WTC11 (cell line): ENCODE data around the gene PIK3CG. TPM values are rescaled to one million over a fixed set of nuclear protein-coding genes. Genes with fewer than 3 reads are reported as not detected.

ENCODE experiments used
- ATAC-seq: fragments of 200-7000 bp; cut with Tn5 transposase; 2 replicates; pipeline ENCODE4 v1.10.0; 2021; ENCODE audit warnings: mild to moderate bottlenecking, moderate library complexity
- CTCF ChIA-PET: fragments of 300-600 bp; sonication (Branson Sonifier 250); formaldehyde crosslinking; loops from one replicate; lab custom pipeline; 2021; ENCODE audit warnings: antibody characterized with exemption; lab: Charles Lee
- POLR2A ChIA-PET: fragments of 350-600 bp; sonication (Branson Sonifier 250); formaldehyde crosslinking; loops from one replicate; lab custom pipeline; 2021; ENCODE audit warnings: antibody characterized with exemption; lab: Charles Lee
- DNase-seq: peaks from one replicate; pipeline ENCODE4 v3.0.0; 2021; ENCODE audit warnings: low spot score
- H3K27ac Mint-ChIP-seq: 2 replicates; pipeline ENCODE4 v1.8.0; 2021; ENCODE audit warnings: mixed read lengths
- H3K27me3 Mint-ChIP-seq: 2 replicates; pipeline ENCODE4 v1.8.0; 2021; ENCODE audit warnings: low read depth, mild to moderate bottlenecking, moderate library complexity, mixed read lengths
- H3K36me3 Mint-ChIP-seq: 2 replicates; pipeline ENCODE4 v1.8.0; 2021; ENCODE audit warnings: mixed read lengths
- H3K4me1 Mint-ChIP-seq: 2 replicates; pipeline ENCODE4 v1.8.0; 2022; ENCODE audit warnings: mixed read lengths
- H3K4me3 Mint-ChIP-seq: 2 replicates; pipeline ENCODE4 v1.8.0; 2021; ENCODE audit warnings: mild to moderate bottlenecking, moderate library complexity, mixed read lengths
- H3K9me3 Mint-ChIP-seq: 2 replicates; pipeline ENCODE4 v1.8.0; 2021; ENCODE audit warnings: mixed read lengths
- ATF2 ChIP-seq: sonication (generic); formaldehyde crosslinking; IDR thresholded peaks from 2 replicates; pipeline ENCODE4 v1.8.1; 2022; ENCODE audit warnings: low read depth, missing genetic modification reagents, borderline replicate concordance
- ATF6 ChIP-seq: sonication (generic); formaldehyde crosslinking; IDR thresholded peaks from 2 replicates; pipeline ENCODE4 v1.8.1; 2023; ENCODE audit warnings: mild to moderate bottlenecking, missing genetic modification reagents
- CDX4 ChIP-seq: fragments of 250-450 bp; sonication (Bioruptor Pico); IDR thresholded peaks from 2 replicates; pipeline ENCODE4 v1.9.0; 2021; ENCODE audit warnings: moderate library complexity, mild to moderate bottlenecking, inconsistent platforms, borderline replicate concordance
- CREM ChIP-seq: sonication (generic); formaldehyde crosslinking; IDR thresholded peaks from 2 replicates; pipeline ENCODE4 v1.8.1; 2022; ENCODE audit warnings: mild to moderate bottlenecking, missing genetic modification reagents, moderate library complexity
- CTCF ChIP-seq: fragments of 200-600 bp; IDR thresholded peaks from 2 replicates; pipeline ENCODE4 v1.8.0; 2022; ENCODE audit warnings: antibody characterized with exemption
- ETV6 ChIP-seq: sonication (generic); formaldehyde crosslinking; IDR thresholded peaks from 2 replicates; pipeline ENCODE4 v1.8.1; 2022; ENCODE audit warnings: mild to moderate bottlenecking, missing genetic modification reagents
- FOXK1 ChIP-seq: sonication (generic); formaldehyde crosslinking; IDR thresholded peaks from 2 replicates; pipeline ENCODE4 v1.8.0; 2022; ENCODE audit warnings: mild to moderate bottlenecking, moderate library complexity, missing genetic modification reagents
- GABPB1 ChIP-seq: sonication (generic); formaldehyde crosslinking; IDR thresholded peaks from 2 replicates; pipeline ENCODE4 v1.8.1; 2023; ENCODE audit warnings: mild to moderate bottlenecking, missing genetic modification reagents
- TCF7 ChIP-seq: sonication (generic); formaldehyde crosslinking; IDR thresholded peaks from 2 replicates; pipeline ENCODE4 v1.8.0; 2022; ENCODE audit warnings: mild to moderate bottlenecking, low read depth, missing genetic modification reagents, moderate library complexity
- ZNF138 ChIP-seq: sonication (generic); formaldehyde crosslinking; conservative IDR thresholded peaks from 2 replicates; pipeline ENCODE4 v1.8.1; 2022; ENCODE audit warnings: mild to moderate bottlenecking, moderate library complexity, missing genetic modification reagents
- ZNF396 ChIP-seq: fragments of 250-450 bp; sonication (Bioruptor Pico); IDR thresholded peaks from 2 replicates; pipeline ENCODE4 v1.8.0; 2021; ENCODE audit warnings: mild to moderate bottlenecking, moderate library complexity, borderline replicate concordance
- ZNF671 ChIP-seq: fragments of 250-450 bp; sonication (Bioruptor Pico); IDR thresholded peaks from 2 replicates; pipeline ENCODE4 v1.8.0; 2021; ENCODE audit warnings: mild to moderate bottlenecking
- total RNA-seq: library from RNA; stranded (reverse); gene quantifications from 3 replicates; pipeline ENCODE4 v1.2.3, GENCODE V29; 2021
- TF ChIP-seq, protein P1 (sequence below): sonication (generic); formaldehyde crosslinking; IDR thresholded peaks from 2 replicates; pipeline ENCODE4 v1.8.0; 2022; ENCODE audit warnings: mild to moderate bottlenecking, missing genetic modification reagents
- TF ChIP-seq, protein P2 (sequence below): sonication (generic); formaldehyde crosslinking; IDR thresholded peaks from 2 replicates; pipeline ENCODE4 v1.8.0; 2023; ENCODE audit warnings: missing genetic modification reagents, mild to moderate bottlenecking, borderline replicate concordance
- TF ChIP-seq, protein P3 (sequence below): fragments of 250-450 bp; sonication (Bioruptor Pico); IDR thresholded peaks from 2 replicates; pipeline ENCODE4 v1.9.0; 2021; ENCODE audit warnings: mild to moderate bottlenecking, borderline replicate concordance
- TF ChIP-seq, protein P4 (sequence below): sonication (generic); formaldehyde crosslinking; IDR thresholded peaks from 2 replicates; pipeline ENCODE4 v1.8.1; 2023; ENCODE audit warnings: mild to moderate bottlenecking, moderate library complexity, missing genetic modification reagents

The PIK3CG gene
- total RNA-seq, 1 experiment from 2014 or later, result 0.07 TPM

DNA sequence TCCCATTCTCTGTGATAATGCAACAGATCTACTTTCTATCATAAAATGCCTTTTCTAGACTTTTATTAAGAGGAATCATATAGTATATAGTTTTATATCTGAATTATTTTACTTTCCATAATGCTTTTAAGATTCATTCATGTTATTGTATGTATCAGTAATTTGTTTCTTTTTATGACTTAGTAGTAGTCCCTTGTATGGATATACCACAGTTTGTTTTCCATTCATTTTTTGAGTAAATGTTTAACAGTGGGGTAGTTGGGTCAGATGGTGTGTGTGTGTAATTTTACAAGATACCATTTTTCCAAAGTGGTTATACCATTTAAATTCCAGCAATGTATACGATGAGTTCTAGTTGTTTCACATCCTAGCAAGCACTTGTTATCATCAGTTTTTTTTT, 10.4 kb downstream of the PIK3CG start:
- peaks cover 6% of the 10 kb centered on the region; the same call in 1 of the 2 replicates for H3K4me1 Mint-ChIP-seq
- H3K27ac Mint-ChIP-seq, result no peak overlapping the region
- no peaks in the 10 kb centered on the region for H3K27me3 Mint-ChIP-seq
- POLR2A ChIA-PET, result no interaction called here
- ATAC-seq (no peak), DNase-seq (no peak)
- H3K9me3 Mint-ChIP-seq, result peaks cover 6% of the 10 kb centered on the region
- H3K36me3 Mint-ChIP-seq, result peaks cover 3% of the 10 kb centered on the region; the same call in 1 of the 2 replicates
- TF ChIP-seq ZNF671 (CRISPR knock-in tag) (no peak), CREM (CRISPR knock-in tag) (no peak), ZNF396 (CRISPR knock-in tag) (no peak), TCF7 (no peak), ETV6 (CRISPR knock-in tag) (no peak), FOXK1 (no peak), CTCF (no peak)
- TF ChIP-seq, protein P1, sequence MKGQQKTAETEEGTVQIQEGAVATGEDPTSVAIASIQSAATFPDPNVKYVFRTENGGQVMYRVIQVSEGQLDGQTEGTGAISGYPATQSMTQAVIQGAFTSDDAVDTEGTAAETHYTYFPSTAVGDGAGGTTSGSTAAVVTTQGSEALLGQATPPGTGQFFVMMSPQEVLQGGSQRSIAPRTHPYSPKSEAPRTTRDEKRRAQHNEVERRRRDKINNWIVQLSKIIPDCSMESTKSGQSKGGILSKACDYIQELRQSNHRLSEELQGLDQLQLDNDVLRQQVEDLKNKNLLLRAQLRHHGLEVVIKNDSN (CRISPR knock-in tag), result no peak
- TF ChIP-seq, protein P2, sequence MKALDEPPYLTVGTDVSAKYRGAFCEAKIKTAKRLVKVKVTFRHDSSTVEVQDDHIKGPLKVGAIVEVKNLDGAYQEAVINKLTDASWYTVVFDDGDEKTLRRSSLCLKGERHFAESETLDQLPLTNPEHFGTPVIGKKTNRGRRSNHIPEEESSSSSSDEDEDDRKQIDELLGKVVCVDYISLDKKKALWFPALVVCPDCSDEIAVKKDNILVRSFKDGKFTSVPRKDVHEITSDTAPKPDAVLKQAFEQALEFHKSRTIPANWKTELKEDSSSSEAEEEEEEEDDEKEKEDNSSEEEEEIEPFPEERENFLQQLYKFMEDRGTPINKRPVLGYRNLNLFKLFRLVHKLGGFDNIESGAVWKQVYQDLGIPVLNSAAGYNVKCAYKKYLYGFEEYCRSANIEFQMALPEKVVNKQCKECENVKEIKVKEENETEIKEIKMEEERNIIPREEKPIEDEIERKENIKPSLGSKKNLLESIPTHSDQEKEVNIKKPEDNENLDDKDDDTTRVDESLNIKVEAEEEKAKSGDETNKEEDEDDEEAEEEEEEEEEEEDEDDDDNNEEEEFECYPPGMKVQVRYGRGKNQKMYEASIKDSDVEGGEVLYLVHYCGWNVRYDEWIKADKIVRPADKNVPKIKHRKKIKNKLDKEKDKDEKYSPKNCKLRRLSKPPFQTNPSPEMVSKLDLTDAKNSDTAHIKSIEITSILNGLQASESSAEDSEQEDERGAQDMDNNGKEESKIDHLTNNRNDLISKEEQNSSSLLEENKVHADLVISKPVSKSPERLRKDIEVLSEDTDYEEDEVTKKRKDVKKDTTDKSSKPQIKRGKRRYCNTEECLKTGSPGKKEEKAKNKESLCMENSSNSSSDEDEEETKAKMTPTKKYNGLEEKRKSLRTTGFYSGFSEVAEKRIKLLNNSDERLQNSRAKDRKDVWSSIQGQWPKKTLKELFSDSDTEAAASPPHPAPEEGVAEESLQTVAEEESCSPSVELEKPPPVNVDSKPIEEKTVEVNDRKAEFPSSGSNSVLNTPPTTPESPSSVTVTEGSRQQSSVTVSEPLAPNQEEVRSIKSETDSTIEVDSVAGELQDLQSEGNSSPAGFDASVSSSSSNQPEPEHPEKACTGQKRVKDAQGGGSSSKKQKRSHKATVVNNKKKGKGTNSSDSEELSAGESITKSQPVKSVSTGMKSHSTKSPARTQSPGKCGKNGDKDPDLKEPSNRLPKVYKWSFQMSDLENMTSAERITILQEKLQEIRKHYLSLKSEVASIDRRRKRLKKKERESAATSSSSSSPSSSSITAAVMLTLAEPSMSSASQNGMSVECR, result no peak
- H3K4me3 Mint-ChIP-seq, result no peak overlapping the region
- CTCF ChIA-PET, result no interaction called here

- CTCF ChIA-PET, result no interaction called here
- H3K9me3 Mint-ChIP-seq, result peaks cover 6% of the 10 kb centered on the region
- H3K27ac Mint-ChIP-seq, result no peak overlapping the region
- no peaks in the 10 kb centered on the region; the same call in 1 of the 2 replicates for H3K27me3 Mint-ChIP-seq
- peaks cover 4% of the 10 kb centered on the region; the same call in 1 of the 2 replicates for H3K36me3 Mint-ChIP-seq
- DNase-seq (no peak), ATAC-seq (no peak)
- POLR2A ChIA-PET, result no interaction called here
- peaks cover 6% of the 10 kb centered on the region; the same call in 1 of the 2 replicates for H3K4me1 Mint-ChIP-seq
- no peak overlapping the region for H3K4me3 Mint-ChIP-seq
- TF ChIP-seq GABPB1 (CRISPR knock-in tag) (no peak), ATF6 (CRISPR knock-in tag) (no peak), ZNF138 (CRISPR knock-in tag) (no peak), CDX4 (CRISPR knock-in tag) (no peak), ATF2 (no peak)
- TF ChIP-seq, protein P3, sequence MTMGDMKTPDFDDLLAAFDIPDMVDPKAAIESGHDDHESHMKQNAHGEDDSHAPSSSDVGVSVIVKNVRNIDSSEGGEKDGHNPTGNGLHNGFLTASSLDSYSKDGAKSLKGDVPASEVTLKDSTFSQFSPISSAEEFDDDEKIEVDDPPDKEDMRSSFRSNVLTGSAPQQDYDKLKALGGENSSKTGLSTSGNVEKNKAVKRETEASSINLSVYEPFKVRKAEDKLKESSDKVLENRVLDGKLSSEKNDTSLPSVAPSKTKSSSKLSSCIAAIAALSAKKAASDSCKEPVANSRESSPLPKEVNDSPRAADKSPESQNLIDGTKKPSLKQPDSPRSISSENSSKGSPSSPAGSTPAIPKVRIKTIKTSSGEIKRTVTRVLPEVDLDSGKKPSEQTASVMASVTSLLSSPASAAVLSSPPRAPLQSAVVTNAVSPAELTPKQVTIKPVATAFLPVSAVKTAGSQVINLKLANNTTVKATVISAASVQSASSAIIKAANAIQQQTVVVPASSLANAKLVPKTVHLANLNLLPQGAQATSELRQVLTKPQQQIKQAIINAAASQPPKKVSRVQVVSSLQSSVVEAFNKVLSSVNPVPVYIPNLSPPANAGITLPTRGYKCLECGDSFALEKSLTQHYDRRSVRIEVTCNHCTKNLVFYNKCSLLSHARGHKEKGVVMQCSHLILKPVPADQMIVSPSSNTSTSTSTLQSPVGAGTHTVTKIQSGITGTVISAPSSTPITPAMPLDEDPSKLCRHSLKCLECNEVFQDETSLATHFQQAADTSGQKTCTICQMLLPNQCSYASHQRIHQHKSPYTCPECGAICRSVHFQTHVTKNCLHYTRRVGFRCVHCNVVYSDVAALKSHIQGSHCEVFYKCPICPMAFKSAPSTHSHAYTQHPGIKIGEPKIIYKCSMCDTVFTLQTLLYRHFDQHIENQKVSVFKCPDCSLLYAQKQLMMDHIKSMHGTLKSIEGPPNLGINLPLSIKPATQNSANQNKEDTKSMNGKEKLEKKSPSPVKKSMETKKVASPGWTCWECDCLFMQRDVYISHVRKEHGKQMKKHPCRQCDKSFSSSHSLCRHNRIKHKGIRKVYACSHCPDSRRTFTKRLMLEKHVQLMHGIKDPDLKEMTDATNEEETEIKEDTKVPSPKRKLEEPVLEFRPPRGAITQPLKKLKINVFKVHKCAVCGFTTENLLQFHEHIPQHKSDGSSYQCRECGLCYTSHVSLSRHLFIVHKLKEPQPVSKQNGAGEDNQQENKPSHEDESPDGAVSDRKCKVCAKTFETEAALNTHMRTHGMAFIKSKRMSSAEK (CRISPR knock-in tag), result no peak
- TF ChIP-seq, protein P4, sequence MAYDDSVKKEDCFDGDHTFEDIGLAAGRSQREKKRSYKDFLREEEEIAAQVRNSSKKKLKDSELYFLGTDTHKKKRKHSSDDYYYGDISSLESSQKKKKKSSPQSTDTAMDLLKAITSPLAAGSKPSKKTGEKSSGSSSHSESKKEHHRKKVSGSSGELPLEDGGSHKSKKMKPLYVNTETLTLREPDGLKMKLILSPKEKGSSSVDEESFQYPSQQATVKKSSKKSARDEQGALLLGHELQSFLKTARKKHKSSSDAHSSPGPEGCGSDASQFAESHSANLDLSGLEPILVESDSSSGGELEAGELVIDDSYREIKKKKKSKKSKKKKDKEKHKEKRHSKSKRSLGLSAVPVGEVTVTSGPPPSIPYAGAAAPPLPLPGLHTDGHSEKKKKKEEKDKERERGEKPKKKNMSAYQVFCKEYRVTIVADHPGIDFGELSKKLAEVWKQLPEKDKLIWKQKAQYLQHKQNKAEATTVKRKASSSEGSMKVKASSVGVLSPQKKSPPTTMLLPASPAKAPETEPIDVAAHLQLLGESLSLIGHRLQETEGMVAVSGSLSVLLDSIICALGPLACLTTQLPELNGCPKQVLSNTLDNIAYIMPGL (CRISPR knock-in tag), result no peak
Observed at GRCh38 chr7:106878748-106879439, 13.8 kb downstream of the PIK3CG start.
